H54 (cell line): ENCODE measurements around the gene NPBWR2.

ENCODE experiments used
- DNase-seq: peaks from one replicate; pipeline ENCODE4 v3.0.0; 2011; ENCODE audit warnings: low spot score, mixed read lengths; ENCODE audit not compliant: insufficient read length
- FAIRE-seq: peaks from 3 replicates; lab custom pipeline; 2011; peaks lifted over from hg19 to GRCh38; lab: Jason Lieb, UNC
- POLR2A ChIP-seq: IDR thresholded peaks from 2 replicates; pipeline ENCODE4 v1.6.1; 2011; ENCODE audit warnings: low read depth, mild to moderate bottlenecking, low read length

NPBWR2 gene

GRCh38 chr20:64116541-64117431 lies 9.4 kb upstream of the NPBWR2 start:
- DNase-seq (no peak), FAIRE-seq (no peak)
- no peak for TF ChIP-seq POLR2A

GRCh38 chr20:64116016-64116415 lies 8.7 kb upstream of the NPBWR2 start:
- no peak for FAIRE-seq

GRCh38 chr20:64115171-64115911 lies 8.0 kb upstream of the NPBWR2 start:
- TF ChIP-seq POLR2A: no peak
- no peak for DNase-seq
- no peak for FAIRE-seq

More at GRCh38 chr20:64116016-64116415, 8.7 kb upstream of the NPBWR2 start:
- TF ChIP-seq POLR2A: no peak
- DNase-seq: no peak

- TF ChIP-seq POLR2A: no peak
- DNase-seq: no peak
- FAIRE-seq: no peak
Observed at GRCh38 chr20:64114356-64114971, 7.1 kb upstream of the NPBWR2 start.

- FAIRE-seq (no peak), DNase-seq (no peak)
- TF ChIP-seq POLR2A: no peak
Observed at GRCh38 chr20:64113796-64114355, 6.5 kb upstream of the NPBWR2 start.

GRCh38 chr20:64113444-64113775 lies 6.0 kb upstream of the NPBWR2 start:
- no peak for TF ChIP-seq POLR2A
- DNase-seq (no peak), FAIRE-seq (no peak)

GRCh38 chr20:64112691-64113443 lies 5.5 kb upstream of the NPBWR2 start:
- no peak for DNase-seq
- TF ChIP-seq POLR2A: no peak
- FAIRE-seq: no peak

- no peak for FAIRE-seq
- TF ChIP-seq POLR2A: no peak
- no peak for DNase-seq
Observed at GRCh38 chr20:64111841-64112641, 4.7 kb upstream of the NPBWR2 start.

GRCh38 chr20:64110411-64111068 lies 3.2 kb upstream of the NPBWR2 start:
- no peak for DNase-seq
- no peak for TF ChIP-seq POLR2A
- FAIRE-seq: no peak

GRCh38 chr20:64109831-64110391 lies 2.5 kb upstream of the NPBWR2 start:
- DNase-seq (no peak), FAIRE-seq (no peak)
- TF ChIP-seq POLR2A: no peak

GRCh38 chr20:64108731-64109681 lies 1.6 kb upstream of the NPBWR2 start:
- DNase-seq (no peak), FAIRE-seq (no peak)
- no peak for TF ChIP-seq POLR2A
